Measurements from ENCODE around the gene PROKR1. TPM values are rescaled to one million over a fixed set of nuclear protein-coding genes. Genes with fewer than 3 reads are reported as not detected.

Gene PROKR1
- total and polyA plus RNA-seq, 12 donors, result 0.06 to 2.4 (median 0.43) TPM; not detected in 4

GRCh38 chr2:68696554-68696953, 53.2 kb downstream of the PROKR1 start:
- intact Hi-C loops (cut with DNase I), result no loop called here
- no peaks in the 10 kb centered on the region for H3K4me1 ChIP-seq (replicated peaks in 1 of 2)
- no peaks in the 10 kb centered on the region for H3K27me3 ChIP-seq
- no peaks in the 10 kb centered on the region for H3K9me3 ChIP-seq (replicated peaks in 1 of 3)
- no peak for DNase-seq
- WGBS, 4 donors, result 64 to 74% (median 71%) methylated on average over 2 of the region's 2 CpGs
- no peak overlapping the region for H3K27ac ChIP-seq
- H3K36me3 ChIP-seq (replicated peaks in 1 of 2), result no peaks in the 10 kb centered on the region
- H3K4me3 ChIP-seq, result no peak overlapping the region
- TF ChIP-seq POLR2A (IDR thresholded peaks at IDR 0.05) (no peak), CTCF (IDR thresholded peaks at IDR 0.05) (no peak)

- H3K9me3 ChIP-seq (replicated peaks in 1 of 3), result no peaks in the 10 kb centered on the region
- DNase-seq, result no peak
- no peaks in the 10 kb centered on the region for H3K4me1 ChIP-seq (replicated peaks in 1 of 2)
- H3K27me3 ChIP-seq, result no peaks in the 10 kb centered on the region
- 68 to 91% (median 69%) methylated on average over 4 of the region's 4 CpGs for WGBS, 4 donors
- no peak for TF ChIP-seq POLR2A (IDR thresholded peaks at IDR 0.05)
- no peak for TF ChIP-seq CTCF (IDR thresholded peaks at IDR 0.05)
- H3K4me3 ChIP-seq, result no peak overlapping the region
- no peak overlapping the region for H3K27ac ChIP-seq
- intact Hi-C loops (cut with DNase I), result no loop called here
- H3K36me3 ChIP-seq (replicated peaks in 1 of 2), result no peaks in the 10 kb centered on the region
Observed at GRCh38 chr2:68698567-68699377, 55.4 kb downstream of the PROKR1 start.

- Histone ChIP-seq H3K9me3 (replicated peaks in 1 of 3) (no peaks in the 10 kb centered on the region), H3K4me3 (no peak overlapping the region), H3K27me3 (no peaks in the 10 kb centered on the region), H3K36me3 (replicated peaks in 1 of 2) (no peaks in the 10 kb centered on the region), H3K27ac (no peak overlapping the region), H3K4me1 (replicated peaks in 1 of 2) (no peaks in the 10 kb centered on the region)
- TF ChIP-seq CTCF (IDR thresholded peaks at IDR 0.05) (no peak), POLR2A (IDR thresholded peaks at IDR 0.05) (no peak)
- WGBS, 4 donors, result 93 to 98% (median 97%) methylated on average over 2 of the region's 2 CpGs
- intact Hi-C loops (cut with DNase I), result loop anchor here in 1 of 2 donors (10.0 kb wide), 1 partner anchor 236 kb away; the partner anchor contains the start of genes APLF and FBXO48
- no peak for DNase-seq
Observed at GRCh38 chr2:68700560-68700959, 57.2 kb downstream of the PROKR1 start.

GRCh38 chr2:68706637-68707036, 63.3 kb downstream of the PROKR1 start:
- no peak overlapping the region for H3K4me3 ChIP-seq
- no peak for TF ChIP-seq POLR2A (IDR thresholded peaks at IDR 0.05)
- no peak for TF ChIP-seq CTCF (IDR thresholded peaks at IDR 0.05)
- H3K36me3 ChIP-seq (replicated peaks in 1 of 2), result no peaks in the 10 kb centered on the region
- no peak for DNase-seq
- WGBS, 4 donors, result 67 to 82% (median 73%) methylated on average over 2 to 3 of the region's 3 CpGs
- no peak overlapping the region for H3K27ac ChIP-seq
- no peaks in the 10 kb centered on the region for H3K9me3 ChIP-seq (replicated peaks in 1 of 3)
- no peaks in the 10 kb centered on the region for H3K27me3 ChIP-seq
- no peaks in the 10 kb centered on the region for H3K4me1 ChIP-seq (replicated peaks in 1 of 2)
- intact Hi-C loops (cut with DNase I), result loop anchor here in 1 of 2 donors (10.0 kb wide), 1 partner anchor 242 kb away; the partner anchor contains the start of genes APLF and FBXO48

Other genes with a start within 250 kb of the PROKR1 start
- gene FBXO48, start 176.3 kb upstream of the PROKR1 start, total RNA-seq, result 1 to 10 TPM in 5 of 9 donors, under 1 TPM in 4; 0.42 to 2.7 (median 1.2) TPM
- 1 to 10 TPM in 1 of 3 donors, under 1 TPM in 2; 0.54 to 2.8 (median 0.56) TPM for gene FBXO48, start 176.3 kb upstream of the PROKR1 start, polyA plus RNA-seq
- gene APLF, start 176.0 kb upstream of the PROKR1 start, total RNA-seq, result 1 to 10 TPM; 3.0 to 6.8 (median 3.9) TPM
- 1 to 10 TPM; 1.1 to 2.7 (median 1.3) TPM for gene APLF, start 176.0 kb upstream of the PROKR1 start, polyA plus RNA-seq
- 10 to 100 TPM in 5 of 9 donors, 1 to 10 TPM in 4; 5.5 to 17.6 (median 11.1) TPM for gene ARHGAP25, start 91.2 kb downstream of the PROKR1 start, total RNA-seq
- gene ARHGAP25, start 91.2 kb downstream of the PROKR1 start, polyA plus RNA-seq, result 10 to 100 TPM in 2 of 3 donors, 1 to 10 TPM in 1; 8.5 to 15.4 (median 10.1) TPM
- gene BMP10, start 227.8 kb downstream of the PROKR1 start, total RNA-seq, result not detected
- not detected for gene BMP10, start 227.8 kb downstream of the PROKR1 start, polyA plus RNA-seq